ENCODE measurements around the gene FKBP7. TPM values are rescaled to one million over a fixed set of nuclear protein-coding genes. Genes with fewer than 3 reads are reported as not detected.
A peak's percentile ranks its signal among the peaks of the same experiment; 100 is the strongest.
"Not testable (repeated sequence)": the region's sequence is repeated elsewhere in the genome, so short reads cannot be mapped to it uniquely, and the experiment has no call there.

FKBP7 gene
- total and polyA plus RNA-seq, 2 donors from 2014 or later = 8.2 to 10.8 TPM

DNA sequence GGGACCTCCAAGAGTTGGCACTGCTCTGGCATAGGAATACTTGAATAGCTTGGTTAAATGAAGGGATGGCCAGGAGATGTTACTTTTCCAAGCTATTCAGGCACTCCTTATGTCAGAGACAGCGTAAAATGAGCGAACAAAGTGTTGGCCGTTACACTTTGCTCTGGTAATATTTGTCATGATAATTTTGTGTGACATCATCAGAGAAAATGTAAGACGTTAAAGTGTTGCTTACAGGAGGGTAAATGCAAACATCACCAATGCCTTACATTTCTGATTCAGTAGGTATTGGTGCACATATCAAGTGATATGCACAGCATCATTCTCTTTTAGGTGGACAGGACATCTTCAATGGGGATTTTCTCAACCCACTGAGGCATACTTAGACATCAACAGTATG lies 47.9 kb upstream of the FKBP7 start:
- no peak for FAIRE-seq
- TF ChIP-seq, protein P1, sequence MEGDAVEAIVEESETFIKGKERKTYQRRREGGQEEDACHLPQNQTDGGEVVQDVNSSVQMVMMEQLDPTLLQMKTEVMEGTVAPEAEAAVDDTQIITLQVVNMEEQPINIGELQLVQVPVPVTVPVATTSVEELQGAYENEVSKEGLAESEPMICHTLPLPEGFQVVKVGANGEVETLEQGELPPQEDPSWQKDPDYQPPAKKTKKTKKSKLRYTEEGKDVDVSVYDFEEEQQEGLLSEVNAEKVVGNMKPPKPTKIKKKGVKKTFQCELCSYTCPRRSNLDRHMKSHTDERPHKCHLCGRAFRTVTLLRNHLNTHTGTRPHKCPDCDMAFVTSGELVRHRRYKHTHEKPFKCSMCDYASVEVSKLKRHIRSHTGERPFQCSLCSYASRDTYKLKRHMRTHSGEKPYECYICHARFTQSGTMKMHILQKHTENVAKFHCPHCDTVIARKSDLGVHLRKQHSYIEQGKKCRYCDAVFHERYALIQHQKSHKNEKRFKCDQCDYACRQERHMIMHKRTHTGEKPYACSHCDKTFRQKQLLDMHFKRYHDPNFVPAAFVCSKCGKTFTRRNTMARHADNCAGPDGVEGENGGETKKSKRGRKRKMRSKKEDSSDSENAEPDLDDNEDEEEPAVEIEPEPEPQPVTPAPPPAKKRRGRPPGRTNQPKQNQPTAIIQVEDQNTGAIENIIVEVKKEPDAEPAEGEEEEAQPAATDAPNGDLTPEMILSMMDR (IDR thresholded peaks at IDR 0.05; ENCODE audit: borderline replicate concordance, extremely low read depth, insufficient read depth) = no peak

DNA sequence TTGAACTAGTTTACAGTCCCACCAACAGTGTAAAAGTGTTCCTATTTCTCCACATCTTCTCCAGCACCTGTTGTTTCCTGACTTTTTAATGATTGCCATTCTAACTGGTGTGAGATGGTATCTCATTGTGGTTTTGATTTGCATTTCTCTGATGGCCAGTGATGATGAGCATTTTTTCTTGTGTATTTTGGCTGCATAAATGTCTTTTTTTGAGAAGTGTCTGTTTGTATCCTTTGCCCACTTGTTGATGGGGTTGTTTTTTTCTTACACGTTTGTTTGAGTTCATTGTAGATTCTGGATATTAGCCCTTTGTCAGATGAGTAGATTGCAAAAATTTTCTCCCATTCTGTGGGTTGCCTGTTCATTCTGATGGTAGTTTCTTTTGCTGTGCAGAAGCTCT lies 47.1 kb upstream of the FKBP7 start:
- H3K9me3 ChIP-seq (ENCODE audit: control insufficient read depth in 2 of 3, insufficient read depth in 1 of 3, low read length in 3 of 3); intact Hi-C loops (cut with DNase I); H3K36me3 ChIP-seq (ENCODE audit: control insufficient read depth in 2 of 3, insufficient read depth in 3 of 3, low read length in 3 of 3); H3K4me1 ChIP-seq (ENCODE audit: control insufficient read depth in 2 of 3, insufficient read depth in 2 of 3, low read depth in 1 of 3, low read length in 3 of 3); H3K9ac ChIP-seq (ENCODE audit: low read length in 3 of 3); DNase-seq; FAIRE-seq; H3K4me3 ChIP-seq (ENCODE audit: low read length in 3 of 3); H3K27ac ChIP-seq (ENCODE audit: low read depth in 2 of 2, low read length in 2 of 2); H3K27me3 ChIP-seq (ENCODE audit: control insufficient read depth, insufficient read depth, low read length): not testable (repeated sequence)

More for the DNA sequence above, 47.9 kb upstream of the FKBP7 start:
- Histone ChIP-seq H3K27ac (ENCODE audit: low read depth in 2 of 2, low read length in 2 of 2) (no peak overlapping the region), H3K4me1 (ENCODE audit: control insufficient read depth in 2 of 3, insufficient read depth in 2 of 3, low read depth in 1 of 3, low read length in 3 of 3) (peaks cover 0 to 4% (median 0%) of the 10 kb centered on the region in 3 donors), H3K9ac (ENCODE audit: low read length in 3 of 3) (no peak overlapping the region), H3K36me3 (ENCODE audit: control insufficient read depth in 2 of 3, insufficient read depth in 3 of 3, low read length in 3 of 3) (peaks cover 0 to under 1% (median 0%) of the 10 kb centered on the region in 3 donors), H3K27me3 (ENCODE audit: control insufficient read depth, insufficient read depth, low read length) (no peaks in the 10 kb centered on the region), H3K4me3 (ENCODE audit: low read length in 3 of 3) (no peak overlapping the region), H3K9me3 (ENCODE audit: control insufficient read depth in 2 of 3, insufficient read depth in 1 of 3, low read length in 3 of 3) (no peaks in the 10 kb centered on the region)
- DNase-seq = no peak
- intact Hi-C loops (cut with DNase I) = no loop called here

DNA sequence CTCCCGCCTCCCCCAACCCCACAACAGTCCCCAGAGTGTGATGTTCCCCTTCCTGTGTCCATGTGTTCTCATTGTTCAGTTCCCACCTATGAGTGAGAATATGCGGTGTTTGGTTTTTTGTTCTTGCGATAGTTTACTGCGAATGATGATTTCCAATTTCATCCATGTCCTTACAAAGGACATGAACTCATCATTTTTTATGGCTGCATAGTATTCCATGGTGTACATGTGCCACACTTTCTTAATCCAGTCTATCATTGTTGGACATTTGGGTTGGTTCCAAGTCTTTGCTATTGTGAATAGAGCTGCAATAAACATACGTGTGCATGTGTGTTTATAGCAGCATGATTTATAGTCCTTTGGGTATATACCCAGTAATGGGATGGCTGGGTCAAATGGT lies 46.6 kb upstream of the FKBP7 start:
- DNase-seq; H3K4me1 ChIP-seq (ENCODE audit: control insufficient read depth in 2 of 3, insufficient read depth in 2 of 3, low read depth in 1 of 3, low read length in 3 of 3); H3K27ac ChIP-seq (ENCODE audit: low read depth in 2 of 2, low read length in 2 of 2); H3K4me3 ChIP-seq (ENCODE audit: low read length in 3 of 3); FAIRE-seq; H3K9ac ChIP-seq (ENCODE audit: low read length in 3 of 3); intact Hi-C loops (cut with DNase I); H3K27me3 ChIP-seq (ENCODE audit: control insufficient read depth, insufficient read depth, low read length); H3K36me3 ChIP-seq (ENCODE audit: control insufficient read depth in 2 of 3, insufficient read depth in 3 of 3, low read length in 3 of 3); H3K9me3 ChIP-seq (ENCODE audit: control insufficient read depth in 2 of 3, insufficient read depth in 1 of 3, low read length in 3 of 3): not testable (repeated sequence)

DNA sequence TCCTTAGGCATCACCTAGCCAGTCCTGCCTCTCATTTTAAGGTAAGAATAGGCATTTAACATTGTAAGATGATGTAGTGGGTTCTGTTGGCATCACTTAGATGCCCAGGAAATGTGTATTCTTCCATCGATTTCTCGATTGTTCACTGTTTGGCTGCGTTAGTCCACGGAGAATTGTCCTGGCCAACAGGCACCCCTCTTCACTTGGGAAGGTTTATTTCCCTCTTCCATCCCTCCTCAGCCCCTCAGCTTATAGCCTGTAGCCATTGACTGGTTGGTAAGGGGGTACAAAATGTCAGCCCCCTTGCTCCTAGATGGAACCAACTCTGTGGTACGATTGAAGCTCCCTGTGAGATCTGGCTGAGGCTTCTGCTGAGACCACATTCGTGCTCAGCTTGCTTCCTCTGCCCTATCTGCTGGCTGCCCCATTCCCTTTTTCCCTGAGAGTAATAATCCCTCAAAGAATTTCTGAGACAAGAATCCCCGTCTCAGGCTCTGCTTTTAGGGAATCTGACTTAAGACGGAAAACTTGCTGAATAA lies 45.3 kb upstream of the FKBP7 start:
- no peak for FAIRE-seq
- no peak overlapping the region for H3K27ac ChIP-seq (ENCODE audit: low read depth in 2 of 2, low read length in 2 of 2)
- no peaks in the 10 kb centered on the region for H3K27me3 ChIP-seq (ENCODE audit: control insufficient read depth, insufficient read depth, low read length)
- H3K9me3 ChIP-seq (ENCODE audit: control insufficient read depth in 2 of 3, insufficient read depth in 1 of 3, low read length in 3 of 3) = no peaks in the 10 kb centered on the region
- intact Hi-C loops (cut with DNase I) = no loop called here
- H3K4me3 ChIP-seq (ENCODE audit: low read length in 3 of 3) = peak overlapping the region; percentile 74 to 90 (median 80)
- no peaks in the 10 kb centered on the region for H3K36me3 ChIP-seq (ENCODE audit: control insufficient read depth in 2 of 3, insufficient read depth in 3 of 3, low read length in 3 of 3)
- peaks cover 0 to 4% (median 0%) of the 10 kb centered on the region in 3 donors for H3K4me1 ChIP-seq (ENCODE audit: control insufficient read depth in 2 of 3, insufficient read depth in 2 of 3, low read depth in 1 of 3, low read length in 3 of 3)
- DNase-seq = no peak
- peak overlapping the region; percentile 45 to 67 (median 57) for H3K9ac ChIP-seq (ENCODE audit: low read length in 3 of 3)
- TF ChIP-seq, protein P1 (IDR thresholded peaks at IDR 0.05; ENCODE audit: borderline replicate concordance, extremely low read depth, insufficient read depth) = no peak

All from kidney (tissue), 14 donors.